ENCODE results near the gene RNF213.

RNF213 gene

DNA sequence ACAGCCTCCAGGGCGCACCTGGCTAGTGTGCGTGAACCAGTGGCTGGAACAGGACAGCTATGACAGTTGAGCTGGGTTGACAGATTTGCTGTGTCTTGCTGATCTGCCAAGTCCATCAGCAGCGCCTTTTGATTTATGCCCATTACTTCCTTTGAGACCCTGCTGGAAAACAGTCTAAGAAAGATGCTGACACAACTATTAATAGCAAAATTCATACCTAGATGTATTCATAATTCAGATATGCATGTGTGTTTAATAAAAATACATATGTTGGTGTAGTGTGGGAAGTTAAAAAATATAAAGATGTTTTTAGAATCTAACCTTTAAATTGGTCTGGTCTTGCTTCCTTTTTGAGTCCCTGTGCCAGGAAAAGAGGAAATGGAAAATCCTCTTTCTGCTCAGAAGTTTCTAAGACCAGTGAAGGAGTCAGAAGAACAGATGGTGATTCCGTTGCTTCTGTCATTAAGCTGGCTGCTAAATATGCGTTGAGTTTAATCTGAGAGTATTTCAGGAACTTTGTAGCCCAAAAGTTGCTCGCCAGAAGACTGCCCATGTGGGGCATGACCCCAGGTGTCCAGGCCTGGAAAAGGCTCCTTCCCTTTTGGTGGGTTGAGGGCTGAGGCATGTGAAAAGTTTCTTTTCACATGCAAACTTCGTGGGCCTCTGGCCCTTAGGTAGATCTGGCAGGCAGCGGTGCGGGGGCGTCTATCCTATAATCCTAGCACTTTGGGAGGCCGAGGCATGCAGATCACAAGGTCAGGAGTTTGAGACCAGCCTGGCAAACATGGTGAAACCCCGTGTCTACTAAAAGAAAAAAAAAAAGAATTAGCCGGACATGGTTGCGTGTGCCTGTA is 114.3 kb downstream of the RNF213 start:
- no peak for DNase-seq

- DNase-seq, result no peak
Measured at GRCh38 chr17:80376531-80376930, 115.9 kb downstream of the RNF213 start.

- DNase-seq, result no peak
Measured at GRCh38 chr17:80377798-80378197, 117.1 kb downstream of the RNF213 start.

DNA sequence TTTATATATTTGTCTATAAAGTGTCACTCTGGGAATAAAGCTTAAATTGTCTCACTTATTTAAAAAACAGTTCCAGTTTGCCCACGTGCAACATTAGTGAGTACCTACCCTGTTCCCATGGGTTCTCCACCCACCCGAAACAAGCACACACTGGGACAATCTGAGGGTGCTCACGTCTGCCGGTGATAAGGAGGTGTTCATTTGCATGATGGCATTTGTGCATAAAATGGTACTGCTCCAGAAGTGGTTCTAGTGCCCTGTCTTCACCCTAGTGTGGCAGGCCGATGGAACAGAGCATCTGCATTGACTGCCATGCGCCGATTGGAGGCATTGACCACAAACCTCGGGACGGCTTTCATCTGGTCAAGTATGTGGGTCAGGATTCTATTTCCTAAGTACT is 118.7 kb downstream of the RNF213 start:
- DNase-seq, result no peak

DNA sequence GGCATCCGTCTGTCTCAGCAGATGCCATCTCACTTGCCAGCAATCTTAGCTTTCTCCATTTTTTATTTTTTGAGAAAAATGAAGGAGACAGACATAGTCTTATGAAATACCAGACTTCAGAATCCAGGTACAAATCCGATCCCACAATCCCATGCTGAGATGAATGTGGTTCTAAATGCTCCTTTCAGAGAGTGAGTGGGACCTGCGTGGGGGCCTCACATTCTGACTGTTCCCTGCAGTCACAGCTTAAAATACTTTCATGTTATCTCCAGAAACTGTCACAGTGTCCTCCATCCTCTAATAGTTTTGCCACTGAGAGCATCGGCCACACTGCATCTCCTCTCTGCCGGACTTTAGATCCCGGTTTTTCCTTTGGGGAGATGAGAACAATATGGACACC is 119.4 kb downstream of the RNF213 start:
- DNase-seq, result no peak

GRCh38 chr17:80380555-80381002 is 119.9 kb downstream of the RNF213 start:
- no peak for DNase-seq

DNA sequence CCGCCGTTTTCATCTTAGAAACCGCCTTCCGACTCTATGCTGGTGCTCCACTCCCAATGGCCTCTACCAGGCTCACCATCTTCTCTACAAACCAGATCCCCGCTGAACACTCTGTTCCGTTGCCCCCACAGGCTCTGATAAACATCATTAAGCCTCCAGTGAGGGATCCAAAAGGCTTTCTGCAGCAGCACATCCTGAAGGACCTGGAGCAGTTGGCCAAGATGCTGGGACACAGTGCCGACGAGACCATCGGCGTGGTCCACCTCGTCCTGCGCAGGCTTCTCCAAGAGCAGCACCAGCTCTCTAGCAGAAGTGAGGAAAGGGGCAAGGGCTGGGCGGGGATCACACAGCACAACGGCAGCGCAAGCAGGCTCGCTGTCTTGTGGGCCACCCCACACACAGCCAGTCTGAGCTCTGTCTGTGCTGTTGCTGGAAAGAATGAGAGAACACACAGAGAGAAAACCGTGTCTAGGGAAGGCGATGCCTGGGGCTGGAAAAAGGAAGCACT is 120.8 kb downstream of the RNF213 start:
- no peak for DNase-seq

GRCh38 chr17:80382446-80382845 is 121.8 kb downstream of the RNF213 start:
- no peak for DNase-seq

DNA sequence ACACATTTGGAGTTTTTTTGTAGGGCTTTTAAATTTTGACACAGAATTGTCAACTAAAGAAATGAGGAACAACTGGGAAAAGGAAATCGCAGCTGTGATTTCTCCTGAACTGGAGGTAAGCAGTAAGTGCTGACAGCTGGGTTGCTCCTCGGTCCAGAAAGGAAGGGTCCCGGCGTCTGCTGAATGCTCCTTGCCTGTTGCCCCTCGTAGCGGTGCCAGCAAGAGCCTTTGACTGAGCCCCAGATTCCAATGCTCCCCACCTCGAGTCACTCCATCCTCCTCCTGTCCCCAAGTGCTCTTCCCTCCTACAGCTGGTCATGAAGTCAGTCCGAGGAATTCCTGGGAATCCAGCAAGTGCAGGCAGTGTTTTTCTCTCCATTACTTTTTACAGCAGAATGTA is 122.3 kb downstream of the RNF213 start:
- no peak for DNase-seq

DNA sequence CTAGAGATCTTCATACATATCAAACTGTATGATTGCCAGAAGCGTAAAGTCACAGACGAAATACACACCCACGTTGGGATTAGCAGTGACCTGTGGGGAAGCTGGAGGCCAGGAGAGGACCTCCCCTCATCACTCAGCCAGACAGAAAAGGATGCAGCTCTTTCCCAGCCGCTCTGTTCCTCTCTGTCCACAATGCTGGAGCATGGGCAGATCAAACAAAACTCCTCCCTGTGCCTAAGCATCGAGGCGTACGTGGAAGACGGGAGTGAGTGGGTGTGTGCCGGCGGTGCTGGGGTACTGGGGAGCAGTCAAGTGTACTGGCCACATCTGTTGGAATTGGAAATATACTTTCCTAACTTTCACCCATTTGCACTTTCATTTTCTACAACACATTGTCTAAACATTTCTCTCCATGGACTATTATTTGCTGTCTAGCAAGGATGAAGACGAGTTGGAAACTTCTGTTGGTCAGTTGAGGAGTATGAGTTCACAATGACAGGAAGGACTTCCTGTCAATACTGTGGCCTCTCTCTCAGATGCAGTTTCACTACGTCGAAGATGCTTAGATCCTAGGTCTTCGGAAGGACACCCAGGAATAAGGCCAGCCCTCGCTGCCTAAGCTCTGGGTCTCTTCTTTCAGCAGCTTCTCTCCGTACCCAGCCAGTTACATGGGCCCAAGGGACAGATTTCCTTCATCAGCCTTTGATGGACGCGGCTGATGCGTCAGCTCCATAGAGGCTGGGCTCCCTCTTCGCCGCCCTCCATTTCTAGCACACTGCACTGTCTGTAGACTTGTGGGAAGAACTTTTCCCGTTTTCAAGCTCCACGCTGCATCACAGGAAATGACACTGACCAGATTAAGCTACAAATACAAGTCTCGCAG is 123.7 kb downstream of the RNF213 start:
- DNase-seq, result no peak

DNA sequence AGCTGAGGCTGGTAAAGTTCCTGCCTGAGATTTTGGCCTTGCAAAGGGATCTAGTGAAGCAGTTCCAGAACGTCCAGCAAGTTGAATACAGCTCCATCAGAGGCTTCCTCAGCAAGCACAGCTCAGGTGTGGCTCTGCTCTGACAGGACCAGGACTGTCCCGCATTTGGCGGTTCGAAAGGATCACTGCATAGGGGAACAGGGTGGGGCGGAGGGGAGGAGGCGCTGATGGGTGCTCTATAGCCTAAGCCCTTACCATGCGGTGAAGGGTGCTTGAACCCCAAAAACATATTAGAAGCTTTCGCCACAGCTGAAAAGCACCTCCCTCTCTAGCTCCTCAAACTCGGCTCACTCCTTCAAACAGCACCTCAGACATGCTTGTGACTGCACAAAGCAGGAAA is 124.4 kb downstream of the RNF213 start:
- no peak for DNase-seq

- DNase-seq, result no peak
Measured at GRCh38 chr17:80386341-80386740, 125.7 kb downstream of the RNF213 start.

- no peak for DNase-seq
Measured at GRCh38 chr17:80387071-80387470, 126.4 kb downstream of the RNF213 start.

DNA sequence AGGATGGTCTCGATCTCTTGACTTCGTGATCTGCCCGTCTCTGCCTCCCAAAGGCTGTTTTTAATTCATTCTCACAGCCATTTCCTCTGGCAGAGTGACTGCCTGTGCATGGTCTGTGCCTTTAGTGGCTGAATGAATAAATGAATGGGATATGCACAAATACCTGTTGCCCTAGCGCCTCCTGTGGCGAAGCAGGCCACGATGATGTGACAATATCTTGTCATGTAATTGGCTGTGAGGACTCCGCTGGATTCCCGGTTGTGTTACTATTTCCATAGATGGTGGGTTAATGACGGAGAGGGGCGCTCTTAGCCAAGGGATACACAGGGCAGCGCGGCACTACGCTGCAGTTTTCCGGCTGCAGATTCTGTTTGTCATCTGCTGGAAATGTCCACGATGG is 127.5 kb downstream of the RNF213 start:
- no peak for DNase-seq

- no peak for DNase-seq
Measured at GRCh38 chr17:80388601-80389000, 127.9 kb downstream of the RNF213 start.

DNA sequence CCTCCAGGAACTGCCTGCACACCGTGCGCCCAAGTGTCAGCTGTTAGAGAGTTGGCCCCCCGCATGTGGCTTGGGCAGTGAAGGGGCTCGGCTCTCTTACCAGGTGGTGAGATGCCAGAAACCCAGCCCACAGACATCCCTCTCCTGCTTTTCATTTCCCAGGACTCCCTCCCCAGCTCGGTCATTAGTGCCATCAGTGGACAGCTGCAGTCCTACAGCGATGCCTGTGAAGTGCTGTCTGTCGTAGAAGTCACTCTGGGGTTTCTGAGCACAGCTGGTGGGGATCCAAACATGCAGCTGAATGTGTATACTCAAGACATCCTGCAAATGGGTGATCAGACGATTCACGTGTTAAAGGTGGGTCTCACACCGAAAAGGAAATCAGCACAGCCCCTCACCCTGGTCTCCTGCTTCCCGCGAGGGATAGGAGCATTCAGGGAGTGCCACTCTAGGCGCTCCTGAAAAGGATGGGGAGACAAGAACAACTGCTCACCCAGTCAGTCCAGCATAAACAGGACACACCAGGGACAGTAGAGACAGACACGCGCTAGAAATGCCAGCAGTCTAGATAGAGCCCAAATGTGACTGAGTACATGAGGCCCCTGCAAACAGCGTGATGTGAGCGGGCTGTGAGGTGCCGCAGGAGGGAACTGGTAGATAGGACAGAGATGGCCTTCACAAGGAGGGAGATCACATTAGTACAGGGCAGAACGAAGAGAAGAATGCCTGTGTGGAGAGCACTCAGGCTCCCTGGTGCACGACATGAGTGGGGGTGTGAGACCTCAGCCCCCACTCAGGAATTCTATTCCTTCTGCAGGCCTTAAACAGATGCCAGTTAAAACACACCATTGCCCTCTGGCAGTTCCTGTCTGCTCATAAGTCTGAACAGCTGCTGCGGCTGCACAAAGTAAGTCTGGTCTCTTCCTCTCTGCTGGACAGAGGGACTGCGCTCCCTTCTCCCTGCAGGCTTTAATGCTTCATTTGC is 128.7 kb downstream of the RNF213 start:
- no peak for DNase-seq

GRCh38 chr17:80393241-80393890 is 132.7 kb downstream of the RNF213 start:
- no peak for DNase-seq

- DNase-seq, result no peak
Measured at GRCh38 chr17:80393961-80394360, 133.3 kb downstream of the RNF213 start.

- DNase-seq, result no peak
Measured at GRCh38 chr17:80394629-80395216, 134.1 kb downstream of the RNF213 start.

DNA sequence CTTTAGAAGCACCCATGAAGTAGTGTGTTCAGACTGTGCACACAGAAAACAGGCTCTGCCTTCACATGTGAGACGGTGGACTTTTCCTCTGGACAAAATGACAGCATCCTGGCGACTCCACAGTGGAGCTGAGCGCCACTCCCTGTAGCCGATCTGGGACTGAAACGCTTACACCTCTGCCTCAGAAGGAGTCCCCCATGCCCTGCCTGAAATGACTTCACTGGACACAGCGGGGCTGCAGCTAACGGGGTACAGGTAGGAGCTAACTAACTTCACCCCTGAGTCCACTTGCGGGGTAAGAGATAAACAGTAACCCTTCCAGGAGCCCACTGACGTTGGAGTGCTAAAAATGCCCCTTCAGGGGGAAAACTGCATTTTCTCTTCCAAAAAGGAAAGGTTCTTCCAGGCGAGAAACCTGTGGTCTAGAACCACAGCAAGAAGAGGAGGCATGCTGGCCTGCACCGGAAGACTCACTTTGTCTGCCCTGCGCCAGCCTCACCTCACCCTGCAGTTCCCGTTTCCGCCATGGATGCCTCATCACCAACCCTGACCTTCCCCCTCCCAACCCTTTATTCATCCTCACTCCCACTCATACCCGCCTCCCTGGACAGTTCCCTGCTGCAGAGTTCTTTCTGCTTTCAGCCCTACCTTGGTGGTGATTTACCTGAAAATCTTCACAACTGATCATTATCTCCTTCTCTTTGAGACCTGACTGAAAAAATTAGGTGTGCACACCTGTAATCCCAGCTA is 134.9 kb downstream of the RNF213 start:
- no peak for DNase-seq

Data from cerebellar nuclear complex (tissue), 1 donor.